Natural killer cell treated with Interleukin-12 subunit alpha and Interleukin-12 subunit beta and Interleukin-15 and Interleukin-18, amount 100 ng/mL, for 72 hours (primary cell): ENCODE data around the gene DOCK3. TPM values are rescaled to one million over a fixed set of nuclear protein-coding genes. Genes with fewer than 3 reads are reported as not detected.
"Not testable (repeated sequence)": the region's sequence is repeated elsewhere in the genome, so short reads cannot be mapped to it uniquely, and the experiment has no call there.

ENCODE experiments used
- ATAC-seq, 2 donors: fragments of 150-1000 bp; cut with Tn5 transposase in 1 of 2; sonication (Bioruptor Pico), chemical (Tn5 transposase) in 1 of 2; 2 replicates each; pipeline ENCODE4 v1.10.0; 2021
- DNase-seq: peaks from one replicate; pipeline ENCODE4 v3.0.0; 2022; ENCODE audit warnings: low spot score
- H3K27ac Mint-ChIP-seq, 2 donors: 1 replicate in 1 of 2; 2 replicates in 1 of 2; pipeline ENCODE4 v1.8.0; 2022; ENCODE audit warnings: mixed read lengths in 2 of 2, mild to moderate bottlenecking in 1 of 2, moderate library complexity in 1 of 2
- H3K27me3 Mint-ChIP-seq, 2 donors: 1 replicate in 1 of 2; 2 replicates in 1 of 2; pipeline ENCODE4 v1.8.0; 2022; ENCODE audit warnings: mixed read lengths in 2 of 2
- H3K36me3 Mint-ChIP-seq: one replicate; pipeline ENCODE4 v1.8.0; 2022; ENCODE audit warnings: mixed read lengths
- H3K4me1 Mint-ChIP-seq, 2 donors: 1 replicate in 1 of 2; 2 replicates in 1 of 2; pipeline ENCODE4 v1.8.0; 2022; ENCODE audit warnings: low read depth in 2 of 2, mixed read lengths in 2 of 2, mild to moderate bottlenecking in 1 of 2
- H3K4me3 Mint-ChIP-seq: one replicate; pipeline ENCODE4 v1.8.0; 2022; ENCODE audit warnings: mixed read lengths
- H3K9me3 Mint-ChIP-seq: 2 replicates; pipeline ENCODE4 v1.8.0; 2022; ENCODE audit warnings: mixed read lengths
- total RNA-seq, 2 donors: library from RNA; stranded (reverse); gene quantifications; one replicate each; pipeline ENCODE4 v1.2.3, GENCODE V29; 2022

Gene DOCK3
- total RNA-seq, 2 donors from 2014 or later = 1.3 to 4.5 TPM

- Mint-ChIP-seq H3K36me3 (no peaks in the 10 kb centered on the region), H3K4me3 (no peak overlapping the region), H3K4me1 (no peaks in the 10 kb centered on the region), H3K27ac (no peak overlapping the region), H3K27me3 (peaks cover 0 to 4% of the 10 kb centered on the region in 2 donors), H3K9me3 (no peaks in the 10 kb centered on the region)
- no peak for DNase-seq
- ATAC-seq = no peak
Observed at GRCh38 chr3:50737906-50738598, 63.3 kb downstream of the DOCK3 start.

- ATAC-seq = no peak
- Mint-ChIP-seq H3K36me3 (no peaks in the 10 kb centered on the region), H3K4me1 (no peaks in the 10 kb centered on the region), H3K9me3 (no peaks in the 10 kb centered on the region), H3K4me3 (no peak overlapping the region), H3K27me3 (peaks cover 0 to 7% of the 10 kb centered on the region in 2 donors), H3K27ac (no peak overlapping the region)
- no peak for DNase-seq
Observed at GRCh38 chr3:50743643-50744042, 68.9 kb downstream of the DOCK3 start.

DNA sequence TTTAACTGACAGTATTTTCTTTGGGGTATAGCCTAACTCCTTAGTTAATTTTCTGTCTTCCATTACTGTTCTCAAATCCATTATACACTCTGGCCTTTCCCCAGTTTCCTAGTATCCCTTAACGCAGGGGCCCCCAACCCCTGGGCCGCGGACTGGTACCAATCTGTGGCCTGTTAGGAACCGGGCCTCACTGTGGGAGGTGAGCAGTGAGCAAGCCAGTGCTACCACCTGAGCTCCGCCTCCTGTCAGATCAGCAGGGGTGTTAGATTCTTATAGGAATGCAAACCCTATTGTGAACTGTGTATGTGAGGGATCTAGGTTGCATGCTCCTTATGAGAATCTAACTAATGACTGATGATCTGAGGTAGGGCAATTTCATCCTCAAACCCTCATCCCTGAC, 75.1 kb downstream of the DOCK3 start:
- Mint-ChIP-seq H3K27ac (no peak overlapping the region), H3K27me3 (peaks cover 0 to 2% of the 10 kb centered on the region in 2 donors), H3K9me3 (no peaks in the 10 kb centered on the region), H3K36me3 (no peaks in the 10 kb centered on the region), H3K4me1 (no peaks in the 10 kb centered on the region), H3K4me3 (no peak overlapping the region)
- DNase-seq = no peak
- ATAC-seq = no peak

GRCh38 chr3:50759015-50759414, 84.3 kb downstream of the DOCK3 start:
- ATAC-seq (no peak), DNase-seq (no peak)
- H3K36me3 Mint-ChIP-seq = no peaks in the 10 kb centered on the region
- H3K9me3 Mint-ChIP-seq = no peaks in the 10 kb centered on the region
- H3K27me3 Mint-ChIP-seq = peaks cover 0 to 5% of the 10 kb centered on the region in 2 donors
- H3K4me1 Mint-ChIP-seq = no peaks in the 10 kb centered on the region
- H3K27ac Mint-ChIP-seq = no peak overlapping the region
- H3K4me3 Mint-ChIP-seq = no peak overlapping the region

DNA sequence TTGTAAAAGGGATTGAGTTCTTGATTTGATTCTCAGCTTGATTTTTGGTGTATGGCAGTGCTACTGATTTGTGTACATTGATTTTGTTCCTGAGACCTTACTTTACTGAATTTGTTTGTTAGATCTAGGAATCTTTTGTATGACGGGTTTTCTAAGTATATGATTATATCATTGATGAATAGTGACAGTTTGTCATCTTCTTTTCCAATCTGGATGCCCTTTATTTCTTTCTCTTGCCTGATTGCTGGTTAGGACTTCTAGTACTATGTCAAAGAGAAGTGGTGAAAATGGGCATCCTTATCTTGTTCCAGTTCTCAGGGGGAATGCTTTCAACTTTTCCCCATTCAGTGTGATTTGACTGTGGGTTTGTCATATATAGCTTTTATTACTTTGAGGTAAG, 103.0 kb downstream of the DOCK3 start:
- Mint-ChIP-seq H3K27ac (no peak overlapping the region), H3K36me3 (no peaks in the 10 kb centered on the region), H3K27me3 (peaks cover 22 to 25% of the 10 kb centered on the region in 2 donors), H3K4me1 (no peaks in the 10 kb centered on the region), H3K9me3 (peaks cover 3% of the 10 kb centered on the region), H3K4me3 (no peak overlapping the region)
- DNase-seq (no peak), ATAC-seq (no peak)

- ATAC-seq, H3K4me3 Mint-ChIP-seq, DNase-seq, H3K4me1 Mint-ChIP-seq, H3K27ac Mint-ChIP-seq: not testable (repeated sequence)
- Mint-ChIP-seq H3K27me3 (peaks cover 10 to 21% of the 10 kb centered on the region in 2 donors), H3K36me3 (peaks cover 14% of the 10 kb centered on the region), H3K9me3 (peaks cover 12% of the 10 kb centered on the region)
Observed at GRCh38 chr3:50781766-50782165, 107.0 kb downstream of the DOCK3 start.

DNA sequence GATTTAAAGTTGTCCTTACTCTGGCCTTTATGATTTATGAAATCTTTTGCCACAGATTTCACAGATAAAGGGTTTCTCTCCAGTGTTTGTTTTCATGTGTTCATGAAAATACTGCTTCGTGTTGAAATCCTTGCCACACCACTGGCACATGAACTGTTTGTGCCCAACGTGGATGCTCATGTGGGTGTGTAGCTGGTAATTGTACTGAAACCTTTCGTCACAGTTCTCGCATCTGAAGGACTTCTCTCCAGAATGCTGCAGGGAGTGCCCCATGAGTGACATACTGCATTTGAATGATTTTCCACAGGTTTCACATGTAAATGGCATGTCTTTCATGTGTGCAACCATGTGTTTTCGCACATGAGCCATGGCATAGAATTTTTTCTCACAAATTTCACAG, 111.9 kb downstream of the DOCK3 start:
- no peaks in the 10 kb centered on the region for H3K4me1 Mint-ChIP-seq
- no peak overlapping the region for H3K4me3 Mint-ChIP-seq
- no peak overlapping the region for H3K27ac Mint-ChIP-seq
- peaks cover 12% of the 10 kb centered on the region for H3K9me3 Mint-ChIP-seq
- DNase-seq (no peak), ATAC-seq (no peak)
- H3K27me3 Mint-ChIP-seq = peaks cover 8 to 18% of the 10 kb centered on the region in 2 donors
- H3K36me3 Mint-ChIP-seq = peaks cover 14% of the 10 kb centered on the region

- H3K27me3 Mint-ChIP-seq = peaks cover 16 to 30% of the 10 kb centered on the region in 2 donors
- not testable (repeated sequence) for H3K4me1 Mint-ChIP-seq, H3K27ac Mint-ChIP-seq, H3K9me3 Mint-ChIP-seq, DNase-seq, H3K4me3 Mint-ChIP-seq, ATAC-seq, H3K36me3 Mint-ChIP-seq
Observed at GRCh38 chr3:50790894-50791293, 116.2 kb downstream of the DOCK3 start.

GRCh38 chr3:50792568-50792967, 117.8 kb downstream of the DOCK3 start:
- DNase-seq = no peak
- peaks cover 13 to 31% of the 10 kb centered on the region in 2 donors for H3K27me3 Mint-ChIP-seq
- H3K4me3 Mint-ChIP-seq = no peak overlapping the region
- no peak for ATAC-seq
- no peaks in the 10 kb centered on the region for H3K4me1 Mint-ChIP-seq
- H3K27ac Mint-ChIP-seq = no peak overlapping the region
- H3K9me3 Mint-ChIP-seq = no peaks in the 10 kb centered on the region
- H3K36me3 Mint-ChIP-seq = no peaks in the 10 kb centered on the region

GRCh38 chr3:50803805-50804204, 129.1 kb downstream of the DOCK3 start:
- not testable (repeated sequence) for H3K27me3 Mint-ChIP-seq, H3K4me3 Mint-ChIP-seq, DNase-seq, H3K4me1 Mint-ChIP-seq, ATAC-seq, H3K27ac Mint-ChIP-seq
- peaks cover 27% of the 10 kb centered on the region for H3K9me3 Mint-ChIP-seq
- H3K36me3 Mint-ChIP-seq = peaks cover 48% of the 10 kb centered on the region

- not testable (repeated sequence) for H3K27me3 Mint-ChIP-seq, H3K27ac Mint-ChIP-seq, ATAC-seq, H3K4me1 Mint-ChIP-seq, DNase-seq, H3K4me3 Mint-ChIP-seq
- peaks cover 22% of the 10 kb centered on the region for H3K9me3 Mint-ChIP-seq
- H3K36me3 Mint-ChIP-seq = peaks cover 43% of the 10 kb centered on the region
Observed at GRCh38 chr3:50804376-50804775, 129.6 kb downstream of the DOCK3 start.

DNA sequence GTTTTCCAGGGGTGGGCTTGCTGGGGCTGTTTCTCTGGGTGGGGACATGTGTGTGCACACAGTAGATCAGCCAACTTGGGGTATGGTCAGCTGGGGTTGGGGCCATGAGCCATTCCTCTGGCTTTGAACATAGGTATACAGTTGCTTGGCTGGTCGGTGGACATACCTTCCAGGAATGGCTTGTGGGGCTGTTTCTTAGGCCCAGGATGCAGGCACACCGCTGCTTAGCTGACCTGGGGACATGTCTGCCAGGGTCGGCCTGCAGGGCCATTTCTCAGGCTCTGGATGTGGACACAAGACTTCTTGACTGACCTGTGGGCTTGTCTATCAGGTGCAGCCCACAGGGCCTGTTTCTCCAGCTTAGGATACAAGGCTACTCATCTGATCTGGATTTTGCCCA, 130.6 kb downstream of the DOCK3 start:
- peaks cover 0 to 2% of the 10 kb centered on the region in 2 donors for H3K27me3 Mint-ChIP-seq
- peaks cover 15% of the 10 kb centered on the region for H3K9me3 Mint-ChIP-seq
- H3K27ac Mint-ChIP-seq = no peak overlapping the region
- no peak overlapping the region for H3K4me3 Mint-ChIP-seq
- DNase-seq (no peak), ATAC-seq (no peak)
- H3K36me3 Mint-ChIP-seq = peaks cover 33% of the 10 kb centered on the region
- no peaks in the 10 kb centered on the region for H3K4me1 Mint-ChIP-seq

- H3K4me3 Mint-ChIP-seq = no peak overlapping the region
Observed at GRCh38 chr3:50806031-50806430, 131.3 kb downstream of the DOCK3 start.

GRCh38 chr3:50806806-50807205, 132.1 kb downstream of the DOCK3 start:
- H3K9me3 Mint-ChIP-seq = peaks cover 4% of the 10 kb centered on the region
- H3K4me1 Mint-ChIP-seq = no peaks in the 10 kb centered on the region
- H3K27ac Mint-ChIP-seq = no peak overlapping the region
- H3K27me3 Mint-ChIP-seq = peaks cover 0 to 2% of the 10 kb centered on the region in 2 donors
- DNase-seq (no peak), ATAC-seq (peak in 1 of 2 donors; percentile 43)
- H3K36me3 Mint-ChIP-seq = peaks cover 18% of the 10 kb centered on the region
- no peak overlapping the region for H3K4me3 Mint-ChIP-seq

More at GRCh38 chr3:50806031-50806430, 131.3 kb downstream of the DOCK3 start:
- DNase-seq = no peak
- Mint-ChIP-seq H3K36me3 (peaks cover 26% of the 10 kb centered on the region), H3K4me1 (no peaks in the 10 kb centered on the region), H3K9me3 (peaks cover 10% of the 10 kb centered on the region), H3K27ac (no peak overlapping the region), H3K27me3 (peaks cover 0 to 2% of the 10 kb centered on the region in 2 donors)
- no peak for ATAC-seq

- no peak overlapping the region for H3K4me3 Mint-ChIP-seq
- peaks cover under 1% of the 10 kb centered on the region for H3K9me3 Mint-ChIP-seq
- ATAC-seq (no peak), DNase-seq (no peak)
- H3K4me1 Mint-ChIP-seq = no peaks in the 10 kb centered on the region
- peaks cover 0 to 2% of the 10 kb centered on the region in 2 donors for H3K27me3 Mint-ChIP-seq
- peaks cover 14% of the 10 kb centered on the region for H3K36me3 Mint-ChIP-seq
- H3K27ac Mint-ChIP-seq = no peak overlapping the region
Observed at GRCh38 chr3:50807266-50807665, 132.5 kb downstream of the DOCK3 start.
